GM12878 (cell line): Measurements from ENCODE around the gene ATF6B. TPM values are rescaled to one million over a fixed set of nuclear protein-coding genes. Genes with fewer than 3 reads are reported as not detected.

ENCODE experiments used
- ATAC-seq: fragments of 200-7000 bp; cut with Tn5 transposase; 3 replicates; pipeline ENCODE4 v1.9.1; 2020; ENCODE audit warnings: mild to moderate bottlenecking, moderate library complexity
- BruUV-seq: library from RNA; stranded (reverse); fragments of 400-500 nt; replicated peaks from 2 replicates; lab custom pipeline; 2021; lab: Mats Ljungman, UMichigan
- CTCF ChIA-PET: fragments of 300-600 bp; sonication (Branson Sonifier 250); formaldehyde crosslinking; extraction: SDS; loops from one replicate; lab custom pipeline; 2021; ENCODE audit warnings: inconsistent platforms; lab: Yijun Ruan, JAX
- POLR2A ChIA-PET: fragments of 350-600 bp; formaldehyde crosslinking; extraction: SDS; loops from one replicate; lab custom pipeline; 2021; ENCODE audit warnings: inconsistent platforms; lab: Charles Lee
- RAD21 ChIA-PET: fragments of 300-600 bp; sonication (Branson Sonifier 250); formaldehyde crosslinking; loops from one replicate; lab custom pipeline; 2023; ENCODE audit warnings: antibody characterized with exemption; ENCODE audit not compliant: unreplicated experiment; lab: Charles Lee
- SMC1A ChIA-PET: fragments of 300-600 bp; sonication (Branson Sonifier 250); formaldehyde crosslinking; loops from one replicate; lab custom pipeline; 2023; ENCODE audit not compliant: unreplicated experiment, uncharacterized antibody; lab: Charles Lee
- DNase-seq: peaks from one replicate; pipeline ENCODE4 v3.0.0-alpha.2; 2011; ENCODE audit warnings: low read depth, low spot score
- FAIRE-seq: peaks from 3 replicates; lab custom pipeline; 2011; peaks lifted over from hg19 to GRCh38; lab: Jason Lieb, UNC
- H2AFZ ChIP-seq: 2 replicates; pipeline ENCODE4 v1.6.0; 2011; ENCODE audit warnings: low read depth, low read length, control low read depth; ENCODE audit not compliant: control insufficient read depth
- H3K27ac ChIP-seq: 2 replicates; pipeline ENCODE4 v1.5.1; 2011; ENCODE audit warnings: control low read depth; ENCODE audit not compliant: control insufficient read depth, insufficient read depth
- H3K27me3 ChIP-seq, 2 experiments: replicated peaks in 1 of 2; 2 replicates each; pipeline versions ENCODE4 v1.6.0 to v1.6.1; 2011; ENCODE audit warnings: low read length in 1 of 2; ENCODE audit not compliant: control insufficient read depth in 2 of 2, insufficient read depth in 2 of 2
- H3K36me3 ChIP-seq, 2 experiments: 2 replicates each; pipeline ENCODE4 v1.5.1; 2011; ENCODE audit warnings: low read length in 1 of 2; ENCODE audit not compliant: control insufficient read depth in 2 of 2, insufficient read depth in 2 of 2
- H3K4me1 ChIP-seq: 2 replicates; pipeline ENCODE4 v1.6.1; 2011; ENCODE audit warnings: mild to moderate bottlenecking, low read length, moderate library complexity, mixed read lengths; ENCODE audit not compliant: control insufficient read depth, insufficient read depth
- H3K4me2 ChIP-seq: 2 replicates; pipeline ENCODE4 v1.6.0; 2011; ENCODE audit warnings: control low read depth; ENCODE audit not compliant: control insufficient read depth, insufficient read depth
- H3K4me3 ChIP-seq: fragments of 200-600 bp; sonication (generic); 2 replicates; pipeline ENCODE4 v1.5.1; 2016
- H3K79me2 ChIP-seq: 2 replicates; pipeline ENCODE4 v1.6.0; 2011; ENCODE audit warnings: low read length; ENCODE audit not compliant: control insufficient read depth, insufficient read depth
- H3K9ac ChIP-seq: 2 replicates; pipeline ENCODE4 v1.8.0; 2011; ENCODE audit warnings: low read length, control low read depth, mixed read lengths; ENCODE audit not compliant: control insufficient read depth, insufficient read depth
- H3K9me3 ChIP-seq: replicated peaks from 3 replicates; pipeline ENCODE4 v1.5.1; 2011; ENCODE audit warnings: mild to moderate bottlenecking, low read length; ENCODE audit not compliant: control insufficient read depth, insufficient read depth
- H4K20me1 ChIP-seq: 2 replicates; pipeline ENCODE4 v1.6.0; 2011; ENCODE audit not compliant: control insufficient read depth, insufficient read depth
- BRCA1 ChIP-seq: IDR thresholded peaks from 2 replicates; pipeline ENCODE4 v1.6.1; 2011; ENCODE audit warnings: low read depth, low read length, improper control_type of control experiment
- FOS ChIP-seq: IDR thresholded peaks from 3 replicates; pipeline ENCODE4 v1.6.1; 2011; ENCODE audit warnings: borderline replicate concordance; ENCODE audit not compliant: insufficient read length; ENCODE audit errors: extremely low read depth
- KAT2A ChIP-seq: conservative IDR thresholded peaks from 2 replicates; pipeline ENCODE4 v1.6.1; 2011; ENCODE audit warnings: low read depth, low read length; ENCODE audit not compliant: control insufficient read depth
- TAF1 ChIP-seq: IDR thresholded peaks from 2 replicates; pipeline ENCODE4 v1.6.1; 2011; ENCODE audit warnings: mild to moderate bottlenecking, low read depth, low read length, borderline replicate concordance
- WGBS: methylation state at CpG from one replicate; pipeline ENCODE4 v1.1.6; 2016; ENCODE audit warnings: low lambda C conversion rate; ENCODE audit not compliant: insufficient replicate concordance, insufficient coverage; ENCODE audit errors: missing lambda C conversion rate; 5-methylcytosine and 5-hydroxymethylcytosine counted together
- in situ Hi-C: fragments of 300-500 bp; cut with MboI; formaldehyde crosslinking; loops from 9 replicates; pipeline ENCODE4 v1.14.3; 2018; ENCODE audit warnings: mixed read lengths
- intact Hi-C: fragments of 100-400 bp; cut with micrococcal nuclease; formaldehyde crosslinking; loops from one replicate; pipeline ENCODE4 v1.14.2; 2022; ENCODE audit not compliant: unreplicated experiment
- polyA plus RNA-seq, 11 experiments: library from polyadenylated mRNA; depleted of rRNA in 4 of 11; unstranded in 6 of 11; stranded (reverse) in 5 of 11; fragments of >200 nt; fragmentation: Nextera tagmentation in 4 of 11; fragmentation: Illumina TruSeq in 1 of 11; extraction: Ambion mirVana in 4 of 11; extraction: Trizol in 1 of 11; gene quantifications; 1 replicate in 1 of 11; 2 replicates in 10 of 11; pipeline versions ENCODE4 v1.2.1 to v1.2.3, GENCODE V29; 2011 to 2016; ENCODE audit warnings: inconsistent platforms in 2 of 11, missing spikeins in 2 of 11, low read depth in 1 of 11
- total RNA-seq, 4 experiments: library from RNA; depleted of rRNA in 3 of 4; stranded (reverse); fragments of >200 nt in 3 of 4; fragmentation: Illumina TruSeq in 1 of 4; extraction: Trizol in 1 of 4; gene quantifications; 2 replicates each; pipeline versions ENCODE4 v1.2.1 to v1.2.3, GENCODE V29; 2013 to 2021
- TF ChIP-seq, protein P1 (sequence below): fragments of 450-650 bp; IDR thresholded peaks from 2 replicates; pipeline ENCODE4 v1.6.1; 2017; ENCODE audit warnings: mild to moderate bottlenecking
- TF ChIP-seq, protein P2 (sequence below): IDR thresholded peaks from 2 replicates; pipeline ENCODE4 v1.6.1; 2011; ENCODE audit warnings: borderline replicate concordance, low read depth, mild to moderate bottlenecking, moderate library complexity, low read length; ENCODE audit not compliant: insufficient read depth, poor library complexity, severe bottlenecking
- TF ChIP-seq, protein P3 (sequence below): fragments of 450-650 bp; IDR thresholded peaks from 2 replicates; pipeline ENCODE4 v1.6.1; 2017; ENCODE audit warnings: low read depth, mild to moderate bottlenecking, moderate library complexity
- TF ChIP-seq, protein P4 (sequence below): fragments of 450-650 bp; IDR thresholded peaks from 2 replicates; pipeline ENCODE4 v1.6.1; 2018; ENCODE audit warnings: mild to moderate bottlenecking, low read depth, moderate library complexity; ENCODE audit not compliant: partially characterized antibody

ATF6B gene
- total and polyA plus RNA-seq, 10 of the 15 experiments (the other 5 are each of a cell fraction or from before 2014, with no cell fraction given), result 13.6 to 83.9 (median 44.0) TPM

DNA sequence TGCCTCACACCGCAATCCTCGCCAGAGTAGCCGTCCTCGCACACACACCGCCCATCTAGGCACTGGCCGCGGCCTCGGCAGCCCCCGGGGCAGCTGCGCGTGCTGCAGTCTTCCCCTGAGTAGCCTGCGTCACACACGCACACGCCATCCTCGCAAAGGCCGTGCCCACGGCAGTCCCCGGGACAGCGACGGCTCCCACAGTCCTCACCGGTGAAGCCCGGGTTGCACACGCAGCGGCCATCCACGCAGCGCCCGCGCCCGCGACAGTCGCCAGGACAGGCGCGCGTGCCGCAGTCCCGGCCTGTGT, 32.0 kb downstream of the ATF6B start:
- no TSS peak for BruUV-seq
- DNase-seq (no peak), FAIRE-seq (no peak), ATAC-seq (no peak)
- SMC1A ChIA-PET, result no interaction called here
- no peaks in the 10 kb centered on the region for H3K36me3 ChIP-seq
- peaks cover 7 to 8% of the 10 kb centered on the region in 2 experiments for H3K27me3 ChIP-seq
- RAD21 ChIA-PET, result no interaction called here
- H3K9me3 ChIP-seq, result no peaks in the 10 kb centered on the region
- H4K20me1 ChIP-seq, result no peaks in the 10 kb centered on the region
- no peaks in the 10 kb centered on the region for H3K79me2 ChIP-seq
- H3K9ac ChIP-seq, result no peak overlapping the region
- intact Hi-C loops, result no loop called here
- TF ChIP-seq, protein P1, sequence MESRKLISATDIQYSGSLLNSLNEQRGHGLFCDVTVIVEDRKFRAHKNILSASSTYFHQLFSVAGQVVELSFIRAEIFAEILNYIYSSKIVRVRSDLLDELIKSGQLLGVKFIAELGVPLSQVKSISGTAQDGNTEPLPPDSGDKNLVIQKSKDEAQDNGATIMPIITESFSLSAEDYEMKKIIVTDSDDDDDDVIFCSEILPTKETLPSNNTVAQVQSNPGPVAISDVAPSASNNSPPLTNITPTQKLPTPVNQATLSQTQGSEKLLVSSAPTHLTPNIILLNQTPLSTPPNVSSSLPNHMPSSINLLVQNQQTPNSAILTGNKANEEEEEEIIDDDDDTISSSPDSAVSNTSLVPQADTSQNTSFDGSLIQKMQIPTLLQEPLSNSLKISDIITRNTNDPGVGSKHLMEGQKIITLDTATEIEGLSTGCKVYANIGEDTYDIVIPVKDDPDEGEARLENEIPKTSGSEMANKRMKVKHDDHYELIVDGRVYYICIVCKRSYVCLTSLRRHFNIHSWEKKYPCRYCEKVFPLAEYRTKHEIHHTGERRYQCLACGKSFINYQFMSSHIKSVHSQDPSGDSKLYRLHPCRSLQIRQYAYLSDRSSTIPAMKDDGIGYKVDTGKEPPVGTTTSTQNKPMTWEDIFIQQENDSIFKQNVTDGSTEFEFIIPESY, result no peak
- TF ChIP-seq FOS, result no peak
- TF ChIP-seq, protein P2, sequence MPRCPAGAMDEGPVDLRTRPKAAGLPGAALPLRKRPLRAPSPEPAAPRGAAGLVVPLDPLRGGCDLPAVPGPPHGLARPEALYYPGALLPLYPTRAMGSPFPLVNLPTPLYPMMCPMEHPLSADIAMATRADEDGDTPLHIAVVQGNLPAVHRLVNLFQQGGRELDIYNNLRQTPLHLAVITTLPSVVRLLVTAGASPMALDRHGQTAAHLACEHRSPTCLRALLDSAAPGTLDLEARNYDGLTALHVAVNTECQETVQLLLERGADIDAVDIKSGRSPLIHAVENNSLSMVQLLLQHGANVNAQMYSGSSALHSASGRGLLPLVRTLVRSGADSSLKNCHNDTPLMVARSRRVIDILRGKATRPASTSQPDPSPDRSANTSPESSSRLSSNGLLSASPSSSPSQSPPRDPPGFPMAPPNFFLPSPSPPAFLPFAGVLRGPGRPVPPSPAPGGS, result peak; percentile 34
- TF ChIP-seq BRCA1, result no peak
- no peak for TF ChIP-seq TAF1
- TF ChIP-seq, protein P3, sequence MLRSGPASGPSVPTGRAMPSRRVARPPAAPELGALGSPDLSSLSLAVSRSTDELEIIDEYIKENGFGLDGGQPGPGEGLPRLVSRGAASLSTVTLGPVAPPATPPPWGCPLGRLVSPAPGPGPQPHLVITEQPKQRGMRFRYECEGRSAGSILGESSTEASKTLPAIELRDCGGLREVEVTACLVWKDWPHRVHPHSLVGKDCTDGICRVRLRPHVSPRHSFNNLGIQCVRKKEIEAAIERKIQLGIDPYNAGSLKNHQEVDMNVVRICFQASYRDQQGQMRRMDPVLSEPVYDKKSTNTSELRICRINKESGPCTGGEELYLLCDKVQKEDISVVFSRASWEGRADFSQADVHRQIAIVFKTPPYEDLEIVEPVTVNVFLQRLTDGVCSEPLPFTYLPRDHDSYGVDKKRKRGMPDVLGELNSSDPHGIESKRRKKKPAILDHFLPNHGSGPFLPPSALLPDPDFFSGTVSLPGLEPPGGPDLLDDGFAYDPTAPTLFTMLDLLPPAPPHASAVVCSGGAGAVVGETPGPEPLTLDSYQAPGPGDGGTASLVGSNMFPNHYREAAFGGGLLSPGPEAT, result no peak
- TF ChIP-seq KAT2A, result no peak
- TF ChIP-seq, protein P4, sequence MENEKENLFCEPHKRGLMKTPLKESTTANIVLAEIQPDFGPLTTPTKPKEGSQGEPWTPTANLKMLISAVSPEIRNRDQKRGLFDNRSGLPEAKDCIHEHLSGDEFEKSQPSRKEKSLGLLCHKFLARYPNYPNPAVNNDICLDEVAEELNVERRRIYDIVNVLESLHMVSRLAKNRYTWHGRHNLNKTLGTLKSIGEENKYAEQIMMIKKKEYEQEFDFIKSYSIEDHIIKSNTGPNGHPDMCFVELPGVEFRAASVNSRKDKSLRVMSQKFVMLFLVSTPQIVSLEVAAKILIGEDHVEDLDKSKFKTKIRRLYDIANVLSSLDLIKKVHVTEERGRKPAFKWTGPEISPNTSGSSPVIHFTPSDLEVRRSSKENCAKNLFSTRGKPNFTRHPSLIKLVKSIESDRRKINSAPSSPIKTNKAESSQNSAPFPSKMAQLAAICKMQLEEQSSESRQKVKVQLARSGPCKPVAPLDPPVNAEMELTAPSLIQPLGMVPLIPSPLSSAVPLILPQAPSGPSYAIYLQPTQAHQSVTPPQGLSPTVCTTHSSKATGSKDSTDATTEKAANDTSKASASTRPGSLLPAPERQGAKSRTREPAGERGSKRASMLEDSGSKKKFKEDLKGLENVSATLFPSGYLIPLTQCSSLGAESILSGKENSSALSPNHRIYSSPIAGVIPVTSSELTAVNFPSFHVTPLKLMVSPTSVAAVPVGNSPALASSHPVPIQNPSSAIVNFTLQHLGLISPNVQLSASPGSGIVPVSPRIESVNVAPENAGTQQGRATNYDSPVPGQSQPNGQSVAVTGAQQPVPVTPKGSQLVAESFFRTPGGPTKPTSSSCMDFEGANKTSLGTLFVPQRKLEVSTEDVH, result no peak
- H3K4me2 ChIP-seq, result no peak overlapping the region
- in situ Hi-C loops, result no loop called here
- CTCF ChIA-PET, result no interaction called here
- H2AFZ ChIP-seq, result no peak overlapping the region
- POLR2A ChIA-PET, result no interaction called here
- no peak overlapping the region for H3K4me3 ChIP-seq
- no peaks in the 10 kb centered on the region for H3K4me1 ChIP-seq
- H3K27ac ChIP-seq, result no peak overlapping the region
- WGBS, result 40% methylated on average over 36 of the region's 36 CpGs
